CD14-positive monocyte (primary cell): Measurements from ENCODE around the gene SPATA12. TPM values are rescaled to one million over a fixed set of nuclear protein-coding genes. Genes with fewer than 3 reads are reported as not detected.

Source experiments
- DNase-seq, 3 donors: peaks; one replicate each; pipeline ENCODE4 v3.0.0-alpha.2; 2011 to 2022
- H2AFZ ChIP-seq: 2 replicates; pipeline ENCODE4 v1.6.0; 2012; ENCODE audit warnings: mild to moderate bottlenecking, low read depth, low read length, inconsistent platforms; ENCODE audit not compliant: insufficient read depth, poor library complexity, severe bottlenecking
- H3K27ac ChIP-seq, 2 donors: 1 replicate in 1 of 2; 2 replicates in 1 of 2; pipeline ENCODE4 v1.5.1; 2012 to 2013; ENCODE audit warnings: low read length in 2 of 2, control low read depth in 1 of 2, inconsistent platforms in 1 of 2, low read depth in 1 of 2, mild to moderate bottlenecking in 1 of 2
- H3K27me3 ChIP-seq, 2 donors: one replicate each; pipeline versions ENCODE4 v1.6.0 to v1.6.1; 2011 to 2013; ENCODE audit warnings: low read length in 2 of 2; ENCODE audit not compliant: control insufficient read depth in 2 of 2, insufficient read depth in 2 of 2
- H3K36me3 ChIP-seq, 2 donors: replicated peaks in 1 of 2; 1 replicate in 1 of 2; 2 replicates in 1 of 2; pipeline versions ENCODE4 v1.5.1 to v1.6.1; 2012 to 2013; ENCODE audit warnings: low read length in 2 of 2, control low read depth in 1 of 2, inconsistent platforms in 1 of 2, mild to moderate bottlenecking in 1 of 2; ENCODE audit not compliant: insufficient read depth in 2 of 2, control insufficient read depth in 1 of 2
- H3K4me1 ChIP-seq, 2 donors: 1 replicate in 1 of 2; 2 replicates in 1 of 2; pipeline versions ENCODE4 v1.5.1 to v1.6.1; 2012 to 2013; ENCODE audit warnings: low read length in 2 of 2, control low read depth in 1 of 2, inconsistent platforms in 1 of 2, mild to moderate bottlenecking in 1 of 2, moderate library complexity in 1 of 2; ENCODE audit not compliant: insufficient read depth in 2 of 2, control insufficient read depth in 1 of 2
- H3K4me2 ChIP-seq: replicated peaks from 2 replicates; pipeline ENCODE3; 2012; ENCODE audit warnings: low read length, moderate library complexity, mild to moderate bottlenecking; ENCODE audit not compliant: poor library complexity, severe bottlenecking; ENCODE audit errors: extremely low read depth
- H3K4me3 ChIP-seq, 3 experiments: fragments of 200-600 bp in 1 of 3; sonication (generic) in 1 of 3; replicated peaks in 1 of 3; 1 replicate in 2 of 3; 2 replicates in 1 of 3; pipeline ENCODE4 v1.5.1; 2011 to 2013; ENCODE audit warnings: low read length in 3 of 3, mild to moderate bottlenecking in 3 of 3, control low read depth in 2 of 3, low read depth in 2 of 3, inconsistent platforms in 1 of 3, moderate library complexity in 1 of 3
- H3K79me2 ChIP-seq: 2 replicates; pipeline ENCODE4 v1.6.0; 2012; ENCODE audit warnings: mild to moderate bottlenecking, control low read depth, inconsistent platforms, low read length, moderate library complexity; ENCODE audit not compliant: insufficient read depth
- H3K9ac ChIP-seq: 2 replicates; pipeline ENCODE4 v1.6.0; 2017; ENCODE audit warnings: low read length, mild to moderate bottlenecking; ENCODE audit not compliant: insufficient read depth, poor library complexity, severe bottlenecking
- H3K9me3 ChIP-seq, 2 donors: replicated peaks in 1 of 2; 1 replicate in 1 of 2; 2 replicates in 1 of 2; pipeline versions ENCODE4 v1.5.1 to v1.6.1; 2012 to 2013; ENCODE audit warnings: low read length in 2 of 2, control low read depth in 1 of 2; ENCODE audit not compliant: control insufficient read depth in 1 of 2, insufficient read depth in 1 of 2
- H4K20me1 ChIP-seq: 2 replicates; pipeline ENCODE4 v1.6.0; 2012; ENCODE audit warnings: mild to moderate bottlenecking, low read length, control low read depth, moderate library complexity; ENCODE audit not compliant: insufficient read depth
- H3K27ac Mint-ChIP-seq, 7 donors: one replicate each; pipeline ENCODE4 v1.8.0; 2020; ENCODE audit warnings: mild to moderate bottlenecking in 7 of 7, mixed read lengths in 7 of 7, moderate library complexity in 6 of 7, inconsistent platforms in 2 of 7
- H3K27me3 Mint-ChIP-seq, 3 donors: one replicate each; pipeline ENCODE4 v1.8.0; 2021 to 2022; ENCODE audit warnings: low read depth in 3 of 3, mild to moderate bottlenecking in 3 of 3, mixed read lengths in 3 of 3, moderate library complexity in 3 of 3, inconsistent platforms in 1 of 3
- H3K36me3 Mint-ChIP-seq, 2 donors: one replicate each; pipeline ENCODE4 v1.8.0; 2020; ENCODE audit warnings: mixed read lengths in 2 of 2, inconsistent platforms in 1 of 2, mild to moderate bottlenecking in 1 of 2
- H3K4me1 Mint-ChIP-seq: one replicate; pipeline ENCODE4 v1.8.0; 2020; ENCODE audit warnings: mild to moderate bottlenecking, mixed read lengths
- H3K4me3 Mint-ChIP-seq, 2 donors: one replicate each; pipeline ENCODE4 v1.8.0; 2020; ENCODE audit warnings: mild to moderate bottlenecking in 2 of 2, mixed read lengths in 2 of 2, moderate library complexity in 1 of 2
- H3K9me3 Mint-ChIP-seq, 7 donors: one replicate each; pipeline ENCODE4 v1.8.0; 2020 to 2022; ENCODE audit warnings: mixed read lengths in 7 of 7, mild to moderate bottlenecking in 6 of 7, moderate library complexity in 6 of 7, inconsistent platforms in 2 of 7
- WGBS: methylation state at CpG from one replicate; pipeline ENCODE4 v1.1.5; 2013; ENCODE audit warnings: missing lambda C conversion rate; ENCODE audit not compliant: insufficient coverage; 5-methylcytosine and 5-hydroxymethylcytosine counted together
- intact Hi-C, 2 donors: fragments of 100-400 bp; cut with micrococcal nuclease; formaldehyde crosslinking; loops; one replicate each; pipeline versions ENCODE4 v1.15.0 to v1.15.1; 2023
- polyA plus RNA-seq, 3 donors: library from polyadenylated mRNA; depleted of rRNA in 1 of 3; unstranded in 2 of 3; stranded (reverse) in 1 of 3; fragments of 300-500 nt in 2 of 3; fragments of >200 nt in 1 of 3; fragmentation: Illumina TruSeq in 2 of 3; gene quantifications; 1 replicate in 2 of 3; 2 replicates in 1 of 3; pipeline ENCODE4 v1.2.3, GENCODE V29; 2012 to 2021
- TF ChIP-seq, protein P1 (sequence below): fragments of 200-600 bp; IDR thresholded peaks from one replicate; pipeline ENCODE4 v1.8.0; 2022; ENCODE audit warnings: antibody characterized with exemption, mild to moderate bottlenecking

SPATA12 gene
- polyA plus RNA-seq, 3 donors = 0.07 to 0.16 (median 0.10) TPM

- Mint-ChIP-seq H3K9me3 (peaks cover 0 to 10% (median 8%) of the 10 kb centered on the region in 7 donors), H3K4me3 (no peak overlapping the region), H3K27me3 (peaks cover 0 to 4% (median 0%) of the 10 kb centered on the region in 3 donors), H3K27ac (no peak overlapping the region), H3K4me1 (peaks cover 9% of the 10 kb centered on the region), H3K36me3 (no peaks in the 10 kb centered on the region)
- no peaks in the 10 kb centered on the region for H4K20me1 ChIP-seq
- H3K36me3 ChIP-seq = no peaks in the 10 kb centered on the region
- H3K9me3 ChIP-seq = no peaks in the 10 kb centered on the region
- H2AFZ ChIP-seq = no peak overlapping the region
- DNase-seq = no peak
- H3K4me3 ChIP-seq = no peak overlapping the region
- intact Hi-C loops = no loop called here
- H3K9ac ChIP-seq = no peak overlapping the region
- no peak overlapping the region for H3K27ac ChIP-seq
- no peaks in the 10 kb centered on the region for H3K79me2 ChIP-seq
- no peaks in the 10 kb centered on the region for H3K4me1 ChIP-seq
- TF ChIP-seq, protein P1, sequence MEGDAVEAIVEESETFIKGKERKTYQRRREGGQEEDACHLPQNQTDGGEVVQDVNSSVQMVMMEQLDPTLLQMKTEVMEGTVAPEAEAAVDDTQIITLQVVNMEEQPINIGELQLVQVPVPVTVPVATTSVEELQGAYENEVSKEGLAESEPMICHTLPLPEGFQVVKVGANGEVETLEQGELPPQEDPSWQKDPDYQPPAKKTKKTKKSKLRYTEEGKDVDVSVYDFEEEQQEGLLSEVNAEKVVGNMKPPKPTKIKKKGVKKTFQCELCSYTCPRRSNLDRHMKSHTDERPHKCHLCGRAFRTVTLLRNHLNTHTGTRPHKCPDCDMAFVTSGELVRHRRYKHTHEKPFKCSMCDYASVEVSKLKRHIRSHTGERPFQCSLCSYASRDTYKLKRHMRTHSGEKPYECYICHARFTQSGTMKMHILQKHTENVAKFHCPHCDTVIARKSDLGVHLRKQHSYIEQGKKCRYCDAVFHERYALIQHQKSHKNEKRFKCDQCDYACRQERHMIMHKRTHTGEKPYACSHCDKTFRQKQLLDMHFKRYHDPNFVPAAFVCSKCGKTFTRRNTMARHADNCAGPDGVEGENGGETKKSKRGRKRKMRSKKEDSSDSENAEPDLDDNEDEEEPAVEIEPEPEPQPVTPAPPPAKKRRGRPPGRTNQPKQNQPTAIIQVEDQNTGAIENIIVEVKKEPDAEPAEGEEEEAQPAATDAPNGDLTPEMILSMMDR = no peak
- no peak overlapping the region for H3K4me2 ChIP-seq
- H3K27me3 ChIP-seq = no peaks in the 10 kb centered on the region
These were observed 42.2 kb upstream of the SPATA12 start for GRCh38 chr3:57018246-57018645.

GRCh38 chr3:57019057-57019456 lies 41.4 kb upstream of the SPATA12 start:
- Mint-ChIP-seq H3K9me3 (peaks cover 0 to 2% (median 0%) of the 10 kb centered on the region in 7 donors), H3K27ac (no peak overlapping the region), H3K27me3 (peaks cover 0 to 7% (median 0%) of the 10 kb centered on the region in 3 donors), H3K4me1 (peaks cover 9% of the 10 kb centered on the region), H3K36me3 (no peaks in the 10 kb centered on the region), H3K4me3 (no peak overlapping the region)
- Histone ChIP-seq H3K79me2 (no peaks in the 10 kb centered on the region), H4K20me1 (no peaks in the 10 kb centered on the region), H2AFZ (no peak overlapping the region), H3K9ac (no peak overlapping the region), H3K4me3 (no peak overlapping the region), H3K27me3 (no peaks in the 10 kb centered on the region), H3K4me2 (no peak overlapping the region), H3K36me3 (no peaks in the 10 kb centered on the region), H3K27ac (no peak overlapping the region), H3K9me3 (no peaks in the 10 kb centered on the region), H3K4me1 (no peaks in the 10 kb centered on the region)
- TF ChIP-seq, protein P1 = no peak
- peak in 1 of 3 donors; percentile 37 for DNase-seq
- intact Hi-C loops = no loop called here
- WGBS = 100% methylated on average over 1 of the region's 3 CpGs
